ENCODE measurements around the gene SLC2A4RG. TPM values are rescaled to one million over a fixed set of nuclear protein-coding genes. Genes with fewer than 3 reads are reported as not detected.

Gene SLC2A4RG
- total and polyA plus RNA-seq, 2 of the 13 experiments (the other 11 are each of a cell fraction or from before 2014, with no cell fraction given), result 91.4 to 95.9 TPM

- TF ChIP-seq PRDM4 (CRISPR knock-in tag; IDR thresholded peaks at IDR 0.05; ENCODE audit: borderline replicate concordance) (peak; percentile 37; the same call in 1 of the 2 replicates), ZNF136 (CRISPR knock-in tag; IDR thresholded peaks at IDR 0.05; ENCODE audit: low read depth) (peak; percentile 93; the same call in 1 of the 2 replicates), MED1 (CRISPR knock-in tag; IDR thresholded peaks at IDR 0.05) (peak; percentile 6; the same call in 1 of the 2 replicates), ZC3H4 (CRISPR knock-in tag; IDR thresholded peaks at IDR 0.05; ENCODE audit: borderline replicate concordance) (0 out of 2 replicates have a peak, but pooled peaks have one; percentile 78), ZNF18 (CRISPR knock-in tag; IDR thresholded peaks at IDR 0.05; ENCODE audit: insufficient replicate concordance) (no peak), ZNF800 (CRISPR knock-in tag; IDR thresholded peaks at IDR 0.05) (no peak; the same call in none of the 2 replicates), ZNF350 (CRISPR knock-in tag; IDR thresholded peaks at IDR 0.05; ENCODE audit: borderline replicate concordance, low read depth) (no peak), CREBL2 (CRISPR knock-in tag; IDR thresholded peaks at IDR 0.05; ENCODE audit: borderline replicate concordance) (no peak), ARID5B (CRISPR knock-in tag; IDR thresholded peaks at IDR 0.05) (no peak), ZMAT5 (CRISPR knock-in tag; IDR thresholded peaks at IDR 0.05; ENCODE audit: borderline replicate concordance, low read depth) (no peak), HDAC2 (CRISPR knock-in tag; IDR thresholded peaks at IDR 0.05) (0 out of 2 replicates have a peak, but pooled peaks have one; percentile 11), NRL (CRISPR knock-in tag; IDR thresholded peaks at IDR 0.05; ENCODE audit: borderline replicate concordance) (no peak; the same call in 1 of the 2 replicates), BORCS8-MEF2B (CRISPR knock-in tag; IDR thresholded peaks at IDR 0.05) (no peak; the same call in 1 of the 2 replicates), KDM6A (CRISPR knock-in tag; IDR thresholded peaks at IDR 0.05; ENCODE audit: low read depth) (no peak), AHR (CRISPR knock-in tag; IDR thresholded peaks at IDR 0.05) (0 out of 2 replicates have a peak, but pooled peaks have one; percentile 49), KDM3A (CRISPR knock-in tag; IDR thresholded peaks at IDR 0.05; ENCODE audit: low read depth) (no peak)
Measured at GRCh38 chr20:63736893-63737694, 2.5 kb upstream of the SLC2A4RG start (continued).

Data from HepG2 (cell line).